Kidney epithelial cell (primary cell): ENCODE data around the gene SNCA. TPM values are rescaled to one million over a fixed set of nuclear protein-coding genes. Genes with fewer than 3 reads are reported as not detected.
A peak's percentile ranks its signal among the peaks of the same experiment; 100 is the strongest.

Experiments
- DNase-seq: peaks from one replicate; pipeline ENCODE4 v3.0.0-alpha.2; 2010; ENCODE audit warnings: low read depth
- H3K27me3 ChIP-seq: 2 replicates; pipeline ENCODE4 v1.6.0; 2011; ENCODE audit warnings: low read length; ENCODE audit not compliant: control insufficient read depth, insufficient read depth
- H3K36me3 ChIP-seq: 2 replicates; pipeline ENCODE4 v1.5.1; 2011; ENCODE audit warnings: low read length; ENCODE audit not compliant: control insufficient read depth, insufficient read depth
- H3K4me3 ChIP-seq: 2 replicates; pipeline ENCODE4 v1.5.1; 2011; ENCODE audit warnings: low read depth, mild to moderate bottlenecking, control low read depth, low read length
- total RNA-seq: library from RNA; depleted of rRNA; stranded (reverse); fragments of >200 nt; gene quantifications from 2 replicates; pipeline ENCODE4 v1.2.3, GENCODE V29; 2015
- TF ChIP-seq, protein P1 (sequence below): IDR thresholded peaks from 2 replicates; pipeline ENCODE4 v1.5.1; 2011; ENCODE audit warnings: mild to moderate bottlenecking, moderate library complexity, low read length, control low read depth, inconsistent platforms; ENCODE audit not compliant: insufficient read depth, poor library complexity, severe bottlenecking

The SNCA gene
- total RNA-seq, 1 donor from 2014 or later, result 8.7 TPM

DNA sequence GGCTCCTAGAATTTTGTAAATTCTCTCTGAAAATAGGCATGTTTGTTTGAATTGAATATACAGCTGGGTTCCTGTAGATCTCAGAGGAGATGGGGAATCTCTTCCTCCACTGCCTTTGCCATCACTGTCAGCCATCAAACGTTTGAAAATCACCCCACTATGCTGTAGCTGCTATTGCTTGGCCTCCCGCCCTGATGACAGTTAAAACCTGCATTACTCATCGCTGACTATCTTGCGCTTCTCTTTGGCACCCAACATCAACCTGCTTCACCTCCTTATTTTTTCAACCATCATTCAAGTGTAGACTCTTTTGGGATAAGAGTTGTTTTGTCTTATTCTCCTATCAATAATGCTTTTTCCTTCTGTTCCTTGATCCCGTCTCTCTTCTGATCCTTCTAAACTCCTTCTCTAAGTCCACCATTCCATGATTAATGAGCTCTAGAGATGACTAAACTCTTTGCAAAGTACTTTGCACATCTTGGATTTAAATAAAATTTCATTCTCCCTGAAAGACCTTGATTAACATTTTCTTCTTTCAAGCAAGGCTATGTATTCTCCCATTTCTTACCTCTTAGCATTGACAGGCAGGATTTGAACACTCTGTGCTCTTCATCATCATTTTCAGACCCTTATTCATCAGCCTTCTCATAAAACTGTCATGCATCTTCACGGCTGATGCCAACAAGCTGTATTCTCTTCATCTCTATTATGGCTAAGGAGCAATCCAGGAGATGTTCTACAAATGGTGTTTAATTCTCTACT is 133.0 kb downstream of the SNCA start:
- Histone ChIP-seq H3K36me3 (no peaks in the 10 kb centered on the region), H3K27me3 (no peaks in the 10 kb centered on the region), H3K4me3 (no peak overlapping the region)
- TF ChIP-seq, protein P1, sequence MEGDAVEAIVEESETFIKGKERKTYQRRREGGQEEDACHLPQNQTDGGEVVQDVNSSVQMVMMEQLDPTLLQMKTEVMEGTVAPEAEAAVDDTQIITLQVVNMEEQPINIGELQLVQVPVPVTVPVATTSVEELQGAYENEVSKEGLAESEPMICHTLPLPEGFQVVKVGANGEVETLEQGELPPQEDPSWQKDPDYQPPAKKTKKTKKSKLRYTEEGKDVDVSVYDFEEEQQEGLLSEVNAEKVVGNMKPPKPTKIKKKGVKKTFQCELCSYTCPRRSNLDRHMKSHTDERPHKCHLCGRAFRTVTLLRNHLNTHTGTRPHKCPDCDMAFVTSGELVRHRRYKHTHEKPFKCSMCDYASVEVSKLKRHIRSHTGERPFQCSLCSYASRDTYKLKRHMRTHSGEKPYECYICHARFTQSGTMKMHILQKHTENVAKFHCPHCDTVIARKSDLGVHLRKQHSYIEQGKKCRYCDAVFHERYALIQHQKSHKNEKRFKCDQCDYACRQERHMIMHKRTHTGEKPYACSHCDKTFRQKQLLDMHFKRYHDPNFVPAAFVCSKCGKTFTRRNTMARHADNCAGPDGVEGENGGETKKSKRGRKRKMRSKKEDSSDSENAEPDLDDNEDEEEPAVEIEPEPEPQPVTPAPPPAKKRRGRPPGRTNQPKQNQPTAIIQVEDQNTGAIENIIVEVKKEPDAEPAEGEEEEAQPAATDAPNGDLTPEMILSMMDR, result no peak
- no peak for DNase-seq

DNA sequence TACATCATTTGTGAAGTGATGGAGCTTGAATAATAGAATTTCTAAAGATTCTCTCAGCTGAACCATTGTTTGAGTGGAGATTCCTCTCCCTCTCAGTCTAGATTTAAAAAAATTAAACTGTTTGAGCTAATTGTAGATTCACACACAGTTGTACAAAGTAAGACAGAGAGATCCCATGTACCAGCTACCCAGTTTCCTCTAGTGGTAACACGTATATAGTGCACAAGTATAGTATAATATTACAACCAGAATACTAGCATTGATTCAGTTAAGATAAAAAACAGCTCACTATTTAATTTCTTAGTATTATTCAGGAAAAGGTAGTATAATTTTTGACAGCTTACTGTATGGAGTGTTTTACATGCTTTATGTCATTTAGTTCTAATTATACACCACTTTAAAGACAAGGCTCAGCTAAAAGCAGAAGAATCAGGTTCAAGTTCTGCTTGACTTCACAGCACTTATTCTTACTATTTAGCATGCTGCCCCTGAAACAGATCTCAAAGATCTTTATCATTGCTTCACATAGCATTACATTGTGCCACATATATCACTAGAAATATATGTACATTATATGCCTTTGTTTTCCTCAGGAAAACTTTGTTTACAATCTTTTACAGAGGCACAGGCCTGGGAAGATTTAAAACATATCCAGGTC is 136.1 kb downstream of the SNCA start:
- Histone ChIP-seq H3K36me3 (no peaks in the 10 kb centered on the region), H3K4me3 (no peak overlapping the region), H3K27me3 (no peaks in the 10 kb centered on the region)
- TF ChIP-seq, protein P1, result no peak
- peak; percentile 9 for DNase-seq

DNA sequence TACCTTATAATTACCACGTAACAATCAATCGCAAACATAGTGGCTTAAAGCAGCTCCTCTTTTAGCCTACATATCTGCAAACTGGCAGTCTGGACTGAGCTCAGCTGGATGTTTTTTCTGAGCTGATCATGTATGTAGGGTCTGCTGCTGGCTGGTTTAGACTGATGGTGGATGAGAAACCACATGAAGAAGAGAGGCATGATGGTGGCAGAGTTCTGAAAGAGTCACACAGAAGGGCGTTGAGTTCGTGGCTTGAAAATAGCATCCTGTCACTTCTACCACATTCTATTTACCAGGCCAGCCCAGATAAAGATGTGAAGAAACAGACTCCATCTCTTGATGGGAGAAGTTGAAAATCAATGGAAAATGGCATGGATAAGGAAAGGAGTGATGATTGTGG is 151.3 kb downstream of the SNCA start:
- TF ChIP-seq, protein P1, result no peak
- Histone ChIP-seq H3K36me3 (no peaks in the 10 kb centered on the region), H3K27me3 (no peaks in the 10 kb centered on the region), H3K4me3 (no peak overlapping the region)
- DNase-seq, result no peak

DNA sequence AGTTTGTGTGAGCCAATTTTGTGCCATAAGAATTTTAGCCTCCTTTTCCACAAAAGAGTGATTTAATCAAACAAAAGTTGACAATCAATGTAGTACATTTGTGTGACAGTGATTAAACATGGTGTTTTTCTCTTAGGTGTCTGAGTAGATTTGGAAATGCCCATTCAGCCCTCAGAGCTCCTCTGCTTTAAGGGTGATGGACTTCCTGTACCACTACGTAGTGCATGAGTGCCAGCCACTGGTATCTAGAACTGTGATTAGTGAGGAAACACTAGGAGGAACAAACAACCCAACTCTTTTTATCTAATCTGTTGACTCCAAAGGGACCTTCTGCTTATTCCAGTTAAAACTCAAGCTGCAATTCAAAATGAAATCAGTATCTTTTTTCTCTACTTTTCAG is 151.7 kb downstream of the SNCA start:
- no peak for DNase-seq
- Histone ChIP-seq H3K27me3 (no peaks in the 10 kb centered on the region), H3K36me3 (no peaks in the 10 kb centered on the region), H3K4me3 (no peak overlapping the region)
- TF ChIP-seq, protein P1, result no peak

DNA sequence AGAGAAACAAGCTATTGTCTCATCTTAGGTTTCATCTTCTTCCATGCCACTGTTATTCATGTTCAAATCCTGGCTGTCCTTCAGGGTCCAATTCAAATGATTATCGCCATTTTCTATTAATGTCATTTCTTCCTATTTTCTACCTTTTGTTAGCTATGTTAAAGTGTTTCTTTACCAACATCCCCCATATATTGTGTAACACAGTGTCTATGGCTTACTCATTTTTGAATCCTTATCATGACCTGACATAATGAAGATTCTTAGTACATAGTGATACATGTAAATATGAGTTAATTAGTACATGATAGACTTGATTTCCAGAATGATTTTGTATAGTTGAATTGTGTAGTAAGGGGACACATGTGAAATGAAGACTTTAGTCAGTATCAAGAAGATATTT is 152.4 kb downstream of the SNCA start:
- DNase-seq, result no peak
- H3K4me3 ChIP-seq, result no peak overlapping the region
- H3K27me3 ChIP-seq, result no peaks in the 10 kb centered on the region
- no peaks in the 10 kb centered on the region for H3K36me3 ChIP-seq
- TF ChIP-seq, protein P1, result no peak
